Body of pancreas (tissue), 4 donors: ENCODE results near the gene KLHL25.

Source experiments
- CTCF ChIP-seq, 7 experiments: fragments of 450-650 bp in 4 of 7; fragments of 200-600 bp in 3 of 7; sonication (generic) in 3 of 7; IDR thresholded peaks; one replicate each; pipeline ENCODE4 v1.5.1; 2016 to 2019; ENCODE audit warnings: antibody characterized with exemption in 7 of 7
- POLR2A ChIP-seq, 3 donors: fragments of 450-650 bp; IDR thresholded peaks; one replicate each; pipeline ENCODE4 v1.6.1; 2016; ENCODE audit warnings: antibody characterized with exemption in 3 of 3, mild to moderate bottlenecking in 2 of 3

GRCh38 chr15:85834651-85835050 is 39.9 kb upstream of the KLHL25 start:
- TF ChIP-seq CTCF (IDR thresholded peaks at IDR 0.05) (no peak), POLR2A (IDR thresholded peaks at IDR 0.05) (no peak)
